SK-N-SH (cell line): ENCODE results near the gene PRKCA.

Experiments
- CHD2 ChIP-seq: fragments of 150-350 bp; IDR thresholded peaks from 2 replicates; pipeline ENCODE4 v1.6.1; 2018; ENCODE audit warnings: low read length; ENCODE audit not compliant: partially characterized antibody
- EP300 ChIP-seq, 2 experiments: IDR thresholded peaks; 2 replicates each; pipeline versions ENCODE4 v1.4.0 to v1.6.1; 2012; ENCODE audit warnings: borderline replicate concordance in 1 of 2, low read depth in 1 of 2, low read length in 1 of 2
- EZH2phosphoT487 ChIP-seq: fragments of 200-600 bp; sonication (generic); IDR thresholded peaks from 2 replicates; pipeline ENCODE4 v1.6.1; 2017; ENCODE audit warnings: low read depth, mixed run types, mild to moderate bottlenecking, antibody characterized with exemption, moderate library complexity, borderline replicate concordance
- FOSL2 ChIP-seq: IDR thresholded peaks from 2 replicates; pipeline ENCODE4 v1.4.0; 2012; ENCODE audit warnings: low read depth, mild to moderate bottlenecking, moderate library complexity, borderline replicate concordance
- FOXM1 ChIP-seq: IDR thresholded peaks from 2 replicates; pipeline ENCODE4 v1.4.0; 2012; ENCODE audit warnings: low read depth, mild to moderate bottlenecking
- GABPA ChIP-seq: IDR thresholded peaks from 2 replicates; pipeline ENCODE4 v1.4.0; 2012; ENCODE audit warnings: low read depth, mild to moderate bottlenecking
- MAX ChIP-seq: IDR thresholded peaks from 2 replicates; pipeline ENCODE4 v1.4.0; 2012; ENCODE audit warnings: low read depth
- RAD21 ChIP-seq: IDR thresholded peaks from 2 replicates; pipeline ENCODE4 v1.6.1; 2012; ENCODE audit warnings: mild to moderate bottlenecking, low read length
- SIN3A ChIP-seq: IDR thresholded peaks from 2 replicates; pipeline ENCODE4 v1.6.1; 2012; ENCODE audit warnings: low read depth, mild to moderate bottlenecking, low read length, moderate library complexity, borderline replicate concordance
- YY1 ChIP-seq: IDR thresholded peaks from 2 replicates; pipeline ENCODE4 v1.4.0; 2012; ENCODE audit warnings: low read depth, mild to moderate bottlenecking
- TF ChIP-seq, protein P1 (sequence below): fragments of 200-600 bp; sonication (generic); IDR thresholded peaks from 2 replicates; pipeline ENCODE4 v1.6.1; 2017; ENCODE audit warnings: antibody characterized with exemption, mild to moderate bottlenecking, moderate library complexity
- TF ChIP-seq, protein P2 (sequence below): fragments of 150-350 bp; IDR thresholded peaks from 2 replicates; pipeline ENCODE4 v1.6.1; 2017; ENCODE audit warnings: antibody characterized with exemption, low read length, low read depth, borderline replicate concordance
- TF ChIP-seq, protein P3 (sequence below): IDR thresholded peaks from 2 replicates; pipeline ENCODE4 v1.4.0; 2012; ENCODE audit warnings: low read depth, borderline replicate concordance
- TF ChIP-seq, protein P4 (sequence below): IDR thresholded peaks from 2 replicates; pipeline ENCODE4 v1.4.0; 2012; ENCODE audit warnings: low read depth, borderline replicate concordance

DNA sequence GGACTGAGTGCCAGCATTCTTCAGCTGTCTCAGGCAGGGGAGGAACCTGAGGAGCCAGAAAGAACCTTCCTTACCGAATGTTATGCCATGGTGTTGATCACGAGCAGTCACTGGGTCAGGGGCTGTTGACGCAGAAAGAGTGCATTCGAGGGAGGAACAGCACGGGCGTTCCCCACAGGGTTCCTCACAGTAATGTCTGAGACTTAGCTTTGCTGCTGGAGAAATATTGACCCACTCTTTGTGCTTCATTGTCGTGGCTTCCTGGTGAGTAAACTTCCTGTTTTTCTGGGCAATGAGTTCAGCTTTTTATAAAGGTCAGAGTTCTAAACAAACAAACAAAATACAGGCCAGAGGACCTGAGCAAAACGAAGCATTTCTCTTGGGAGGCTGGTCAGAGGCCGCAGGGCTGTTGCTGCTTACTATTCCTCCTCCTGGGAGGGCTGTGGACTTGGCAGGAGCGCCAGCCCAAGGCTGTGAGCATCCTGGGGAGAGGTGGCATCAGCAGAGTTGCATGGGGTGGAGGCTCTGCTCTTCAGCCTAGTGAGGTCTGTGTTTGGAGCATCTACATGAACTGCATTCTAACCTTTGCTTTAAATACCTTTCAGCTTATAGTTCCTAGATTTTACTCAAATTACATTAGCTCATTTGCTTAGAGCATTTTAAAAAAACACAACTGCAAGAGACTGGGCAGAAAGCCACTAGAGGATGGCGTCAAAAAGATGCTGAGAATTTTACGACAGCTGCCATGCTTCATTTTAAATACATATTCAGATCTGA, 389.4 kb downstream of the PRKCA start:
- TF ChIP-seq, protein P1, sequence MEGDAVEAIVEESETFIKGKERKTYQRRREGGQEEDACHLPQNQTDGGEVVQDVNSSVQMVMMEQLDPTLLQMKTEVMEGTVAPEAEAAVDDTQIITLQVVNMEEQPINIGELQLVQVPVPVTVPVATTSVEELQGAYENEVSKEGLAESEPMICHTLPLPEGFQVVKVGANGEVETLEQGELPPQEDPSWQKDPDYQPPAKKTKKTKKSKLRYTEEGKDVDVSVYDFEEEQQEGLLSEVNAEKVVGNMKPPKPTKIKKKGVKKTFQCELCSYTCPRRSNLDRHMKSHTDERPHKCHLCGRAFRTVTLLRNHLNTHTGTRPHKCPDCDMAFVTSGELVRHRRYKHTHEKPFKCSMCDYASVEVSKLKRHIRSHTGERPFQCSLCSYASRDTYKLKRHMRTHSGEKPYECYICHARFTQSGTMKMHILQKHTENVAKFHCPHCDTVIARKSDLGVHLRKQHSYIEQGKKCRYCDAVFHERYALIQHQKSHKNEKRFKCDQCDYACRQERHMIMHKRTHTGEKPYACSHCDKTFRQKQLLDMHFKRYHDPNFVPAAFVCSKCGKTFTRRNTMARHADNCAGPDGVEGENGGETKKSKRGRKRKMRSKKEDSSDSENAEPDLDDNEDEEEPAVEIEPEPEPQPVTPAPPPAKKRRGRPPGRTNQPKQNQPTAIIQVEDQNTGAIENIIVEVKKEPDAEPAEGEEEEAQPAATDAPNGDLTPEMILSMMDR: no peak
- no peak for TF ChIP-seq MAX
- no peak for TF ChIP-seq EP300 (IDR thresholded peaks at IDR 0.05; ENCODE audit: borderline replicate concordance in 1 of 2, low read depth in 1 of 2, low read length in 1 of 2)
- TF ChIP-seq RAD21: no peak
- no peak for TF ChIP-seq SIN3A
- TF ChIP-seq, protein P2, sequence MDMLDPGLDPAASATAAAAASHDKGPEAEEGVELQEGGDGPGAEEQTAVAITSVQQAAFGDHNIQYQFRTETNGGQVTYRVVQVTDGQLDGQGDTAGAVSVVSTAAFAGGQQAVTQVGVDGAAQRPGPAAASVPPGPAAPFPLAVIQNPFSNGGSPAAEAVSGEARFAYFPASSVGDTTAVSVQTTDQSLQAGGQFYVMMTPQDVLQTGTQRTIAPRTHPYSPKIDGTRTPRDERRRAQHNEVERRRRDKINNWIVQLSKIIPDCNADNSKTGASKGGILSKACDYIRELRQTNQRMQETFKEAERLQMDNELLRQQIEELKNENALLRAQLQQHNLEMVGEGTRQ: no peak
- TF ChIP-seq GABPA: no peak
- TF ChIP-seq CHD2: no peak
- TF ChIP-seq, protein P3, sequence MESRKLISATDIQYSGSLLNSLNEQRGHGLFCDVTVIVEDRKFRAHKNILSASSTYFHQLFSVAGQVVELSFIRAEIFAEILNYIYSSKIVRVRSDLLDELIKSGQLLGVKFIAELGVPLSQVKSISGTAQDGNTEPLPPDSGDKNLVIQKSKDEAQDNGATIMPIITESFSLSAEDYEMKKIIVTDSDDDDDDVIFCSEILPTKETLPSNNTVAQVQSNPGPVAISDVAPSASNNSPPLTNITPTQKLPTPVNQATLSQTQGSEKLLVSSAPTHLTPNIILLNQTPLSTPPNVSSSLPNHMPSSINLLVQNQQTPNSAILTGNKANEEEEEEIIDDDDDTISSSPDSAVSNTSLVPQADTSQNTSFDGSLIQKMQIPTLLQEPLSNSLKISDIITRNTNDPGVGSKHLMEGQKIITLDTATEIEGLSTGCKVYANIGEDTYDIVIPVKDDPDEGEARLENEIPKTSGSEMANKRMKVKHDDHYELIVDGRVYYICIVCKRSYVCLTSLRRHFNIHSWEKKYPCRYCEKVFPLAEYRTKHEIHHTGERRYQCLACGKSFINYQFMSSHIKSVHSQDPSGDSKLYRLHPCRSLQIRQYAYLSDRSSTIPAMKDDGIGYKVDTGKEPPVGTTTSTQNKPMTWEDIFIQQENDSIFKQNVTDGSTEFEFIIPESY: no peak
- TF ChIP-seq FOSL2: no peak
- TF ChIP-seq YY1: no peak
- TF ChIP-seq FOXM1: no peak
- TF ChIP-seq, protein P4, sequence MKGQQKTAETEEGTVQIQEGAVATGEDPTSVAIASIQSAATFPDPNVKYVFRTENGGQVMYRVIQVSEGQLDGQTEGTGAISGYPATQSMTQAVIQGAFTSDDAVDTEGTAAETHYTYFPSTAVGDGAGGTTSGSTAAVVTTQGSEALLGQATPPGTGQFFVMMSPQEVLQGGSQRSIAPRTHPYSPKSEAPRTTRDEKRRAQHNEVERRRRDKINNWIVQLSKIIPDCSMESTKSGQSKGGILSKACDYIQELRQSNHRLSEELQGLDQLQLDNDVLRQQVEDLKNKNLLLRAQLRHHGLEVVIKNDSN: no peak
- no peak for TF ChIP-seq EZH2phosphoT487
